ENCODE measurements around the gene MTM1. TPM values are rescaled to one million over a fixed set of nuclear protein-coding genes. Genes with fewer than 3 reads are reported as not detected.

MTM1 gene
- total RNA-seq (ENCODE audit: unreplicated experiment), result 17.8 TPM
- long read RNA-seq, partial matches to known transcripts, result 2 of 7 reads
- long read RNA-seq, other reads (novel, unspliced or antisense), result 1 of 7 reads

- peak; percentile 86 for DNase-seq (ENCODE audit: low spot score)
- peaks cover 21% of the 10 kb centered on the region for H3K4me1 Mint-ChIP-seq (ENCODE audit: unreplicated experiment)
- no peaks in the 10 kb centered on the region for H3K36me3 Mint-ChIP-seq (ENCODE audit: low read depth, unreplicated experiment)
- H3K27ac Mint-ChIP-seq (ENCODE audit: unreplicated experiment), result peak within 1 kb of the TSS; percentile 36
- H3K9me3 Mint-ChIP-seq (ENCODE audit: unreplicated experiment), result no peaks in the 10 kb centered on the region
- peak within 1 kb of the TSS; percentile 87 for H3K4me3 Mint-ChIP-seq (ENCODE audit: unreplicated experiment)
- TF ChIP-seq, protein P1, sequence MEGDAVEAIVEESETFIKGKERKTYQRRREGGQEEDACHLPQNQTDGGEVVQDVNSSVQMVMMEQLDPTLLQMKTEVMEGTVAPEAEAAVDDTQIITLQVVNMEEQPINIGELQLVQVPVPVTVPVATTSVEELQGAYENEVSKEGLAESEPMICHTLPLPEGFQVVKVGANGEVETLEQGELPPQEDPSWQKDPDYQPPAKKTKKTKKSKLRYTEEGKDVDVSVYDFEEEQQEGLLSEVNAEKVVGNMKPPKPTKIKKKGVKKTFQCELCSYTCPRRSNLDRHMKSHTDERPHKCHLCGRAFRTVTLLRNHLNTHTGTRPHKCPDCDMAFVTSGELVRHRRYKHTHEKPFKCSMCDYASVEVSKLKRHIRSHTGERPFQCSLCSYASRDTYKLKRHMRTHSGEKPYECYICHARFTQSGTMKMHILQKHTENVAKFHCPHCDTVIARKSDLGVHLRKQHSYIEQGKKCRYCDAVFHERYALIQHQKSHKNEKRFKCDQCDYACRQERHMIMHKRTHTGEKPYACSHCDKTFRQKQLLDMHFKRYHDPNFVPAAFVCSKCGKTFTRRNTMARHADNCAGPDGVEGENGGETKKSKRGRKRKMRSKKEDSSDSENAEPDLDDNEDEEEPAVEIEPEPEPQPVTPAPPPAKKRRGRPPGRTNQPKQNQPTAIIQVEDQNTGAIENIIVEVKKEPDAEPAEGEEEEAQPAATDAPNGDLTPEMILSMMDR (IDR thresholded peaks at IDR 0.05; ENCODE audit: unreplicated experiment), result no peak
- H3K27me3 Mint-ChIP-seq (ENCODE audit: unreplicated experiment), result no peaks in the 10 kb centered on the region
These were observed at the start of gene MTM1 for GRCh38 chrX:150568320-150569154. Gene MTM1 (plus strand): TSS chrX:150568621. CDS start chrX:150592615, 23,994 bp downstream.

GRCh38 chrX:150522494-150522893, 45.9 kb upstream of the MTM1 start:
- peaks cover 3% of the 10 kb centered on the region for H3K27me3 Mint-ChIP-seq (ENCODE audit: unreplicated experiment)
- peaks cover 1% of the 10 kb centered on the region for H3K4me1 Mint-ChIP-seq (ENCODE audit: unreplicated experiment)
- TF ChIP-seq, protein P1 (IDR thresholded peaks at IDR 0.05; ENCODE audit: unreplicated experiment), result no peak
- no peaks in the 10 kb centered on the region for H3K36me3 Mint-ChIP-seq (ENCODE audit: low read depth, unreplicated experiment)
- H3K27ac Mint-ChIP-seq (ENCODE audit: unreplicated experiment), result no peak overlapping the region
- no peak for DNase-seq (ENCODE audit: low spot score)
- H3K4me3 Mint-ChIP-seq (ENCODE audit: unreplicated experiment), result no peak overlapping the region
- H3K9me3 Mint-ChIP-seq (ENCODE audit: unreplicated experiment), result no peaks in the 10 kb centered on the region

DNA sequence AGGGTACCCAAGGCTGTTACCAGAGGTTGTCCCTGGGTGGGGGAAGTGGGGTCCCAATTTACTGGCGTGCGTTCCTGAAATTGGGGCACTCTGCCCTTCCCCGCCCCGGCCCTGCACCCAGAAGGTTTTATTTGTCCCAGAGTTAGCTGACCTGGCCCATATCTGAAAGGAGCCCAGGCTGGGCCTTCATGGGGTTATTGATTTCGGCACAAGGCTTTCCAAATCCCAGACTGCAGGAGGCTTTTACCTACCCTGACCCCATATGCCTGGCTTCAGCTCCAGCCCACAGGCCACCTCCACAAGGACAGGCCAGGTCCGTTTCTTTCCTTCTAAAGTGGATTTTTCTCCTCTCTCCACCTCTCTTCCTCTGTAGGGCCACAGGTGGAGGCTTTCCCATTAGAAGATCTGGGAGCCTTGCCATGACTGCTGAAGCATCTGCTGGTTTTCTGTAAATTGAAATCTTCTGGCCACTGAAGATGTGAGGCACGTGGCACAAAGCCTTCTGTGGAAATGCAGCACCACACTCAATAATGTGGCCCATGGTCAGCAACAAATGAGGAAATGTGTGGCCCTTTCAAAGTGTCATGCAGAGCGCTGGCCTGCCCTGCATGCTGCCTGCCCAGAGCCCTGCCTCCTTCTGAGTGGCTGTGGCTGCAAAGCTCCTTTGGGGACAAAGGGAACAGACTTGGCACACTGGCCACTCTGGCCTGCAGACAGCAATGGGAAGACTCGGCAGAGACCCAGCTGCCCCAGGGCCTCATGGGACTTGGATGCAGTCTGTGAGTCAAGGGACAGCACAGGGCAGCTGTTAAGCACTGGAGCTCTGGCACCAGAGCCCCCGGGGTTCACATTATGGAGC, 43.1 kb upstream of the MTM1 start:
- TF ChIP-seq, protein P1 (IDR thresholded peaks at IDR 0.05; ENCODE audit: unreplicated experiment), result no peak
- H3K4me3 Mint-ChIP-seq (ENCODE audit: unreplicated experiment), result no peak overlapping the region
- H3K9me3 Mint-ChIP-seq (ENCODE audit: unreplicated experiment), result no peaks in the 10 kb centered on the region
- no peak overlapping the region for H3K27ac Mint-ChIP-seq (ENCODE audit: unreplicated experiment)
- no peaks in the 10 kb centered on the region for H3K4me1 Mint-ChIP-seq (ENCODE audit: unreplicated experiment)
- no peak for DNase-seq (ENCODE audit: low spot score)
- no peaks in the 10 kb centered on the region for H3K36me3 Mint-ChIP-seq (ENCODE audit: low read depth, unreplicated experiment)
- no peaks in the 10 kb centered on the region for H3K27me3 Mint-ChIP-seq (ENCODE audit: unreplicated experiment)

- Mint-ChIP-seq H3K27me3 (ENCODE audit: unreplicated experiment) (no peaks in the 10 kb centered on the region), H3K27ac (ENCODE audit: unreplicated experiment) (no peak overlapping the region), H3K36me3 (ENCODE audit: low read depth, unreplicated experiment) (no peaks in the 10 kb centered on the region), H3K4me1 (ENCODE audit: unreplicated experiment) (no peaks in the 10 kb centered on the region), H3K4me3 (ENCODE audit: unreplicated experiment) (no peak overlapping the region), H3K9me3 (ENCODE audit: unreplicated experiment) (no peaks in the 10 kb centered on the region)
- TF ChIP-seq, protein P1 (IDR thresholded peaks at IDR 0.05; ENCODE audit: unreplicated experiment), result no peak
- DNase-seq (ENCODE audit: low spot score), result no peak
These were observed 41.7 kb upstream of the MTM1 start for GRCh38 chrX:150526692-150527091.

Data from endothelial cell (in vitro differentiated cells).